H1 (cell line): ENCODE results near the gene ISG20L2. TPM values are rescaled to one million over a fixed set of nuclear protein-coding genes. Genes with fewer than 3 reads are reported as not detected.

Experiments
- ATF2 ChIP-seq: IDR thresholded peaks from 2 replicates; pipeline ENCODE4 v1.6.1; 2012; ENCODE audit warnings: low read length, inconsistent platforms
- JUND ChIP-seq: IDR thresholded peaks from 2 replicates; pipeline ENCODE4 v1.6.1; 2011; ENCODE audit warnings: mild to moderate bottlenecking, improper control_type of control experiment, low read length
- NRF1 ChIP-seq: IDR thresholded peaks from 2 replicates; pipeline ENCODE4 v1.6.1; 2011; ENCODE audit warnings: mild to moderate bottlenecking, low read depth, low read length, improper control_type of control experiment
- RAD21 ChIP-seq, 2 experiments: IDR thresholded peaks in 1 of 2; conservative IDR thresholded peaks in 1 of 2; 2 replicates each; pipeline ENCODE4 v1.6.1; 2011; ENCODE audit warnings: low read depth in 2 of 2, low read length in 2 of 2, improper control_type of control experiment in 1 of 2, inconsistent platforms in 1 of 2, mild to moderate bottlenecking in 1 of 2, moderate library complexity in 1 of 2
- polyA plus RNA-seq, 7 experiments: library from polyadenylated mRNA; depleted of rRNA in 3 of 7; stranded (reverse) in 5 of 7; unstranded in 2 of 7; fragments of >200 nt in 5 of 7; fragments of 200-250 nt in 2 of 7; gene quantifications; 1 replicate in 5 of 7; 2 replicates in 1 of 7; 4 replicates in 1 of 7; pipeline versions ENCODE4 v1.2.1 to v1.2.3, GENCODE V29; 2011 to 2013; ENCODE audit warnings: missing spikeins in 2 of 7, mixed read lengths in 2 of 7
- total RNA-seq: library from RNA; stranded (reverse); fragmentation: NEBNext Ultra II Directional; extraction: Animal tissue kit (Norgen Biotek cat#: 25700); gene quantifications from 2 replicates; pipeline ENCODE4 v1.2.1, GENCODE V29; 2021

Gene ISG20L2
- total and polyA plus RNA-seq, 2 of the 8 experiments (the other 6 are each of a cell fraction or from before 2014, with no cell fraction given) = 47.5 to 53.0 TPM

GRCh38 chr1:156776942-156777341, 48.4 kb upstream of the ISG20L2 start (continued):
- TF ChIP-seq RAD21 (IDR thresholded peaks at IDR 0.05 in 1 of 2, conservative IDR thresholded peaks at IDR 0.05 in 1 of 2; ENCODE audit: low read depth in 2 of 2, low read length in 2 of 2) (no peak), JUND (no peak), ATF2 (no peak), NRF1 (no peak)
